ENCODE data around the gene PON3. TPM values are rescaled to one million over a fixed set of nuclear protein-coding genes. Genes with fewer than 3 reads are reported as not detected.

The PON3 gene
- total RNA-seq, 1 experiment from 2014 or later, result 15.0 TPM

DNA sequence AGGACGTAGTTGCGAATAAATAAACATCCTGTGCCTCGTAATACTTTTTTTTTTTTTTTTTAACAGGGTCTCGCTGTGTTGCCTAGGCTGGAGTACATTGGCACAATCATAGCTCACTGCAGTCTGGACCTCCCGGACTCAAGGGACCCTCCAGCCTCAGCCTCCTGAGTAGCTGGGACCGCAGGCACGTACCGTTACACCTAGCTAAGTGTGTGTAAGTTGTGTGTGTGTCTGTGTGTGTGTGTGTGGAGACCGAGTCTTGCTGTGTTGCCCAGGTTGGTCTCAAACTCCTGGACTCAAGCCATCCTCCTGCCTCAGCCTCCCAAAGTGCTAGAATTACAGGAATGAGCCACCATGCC lies 39.2 kb upstream of the PON3 start:
- Histone ChIP-seq H3K4me1 (peaks cover 52% of the 10 kb centered on the region), H3K4me3 (ENCODE audit: low read depth, low read length) (peak overlapping the region; percentile 89), H3K36me3 (ENCODE audit: control insufficient read depth, insufficient read depth, low read length) (no peaks in the 10 kb centered on the region), H3K9me3 (no peaks in the 10 kb centered on the region), H3K27me3 (replicated peaks; ENCODE audit: control insufficient read depth, insufficient read depth, low read length) (no peaks in the 10 kb centered on the region)
- DNase-seq, result no peak
- H3K27me3 Mint-ChIP-seq (ENCODE audit: insufficient read depth, unreplicated experiment), result no peaks in the 10 kb centered on the region
- H3K4me3 Mint-ChIP-seq (ENCODE audit: unreplicated experiment), result peak overlapping the region; percentile 91
- BruUV-seq (replicated peaks), result TSS peak; percentile 93
- ChIA-PET POLR2A (interaction anchor here (0.5 to 2.9 kb wide), 4 partner anchors 26 to 780 kb away, joined by 3 to 12 read pairs (median 6); partner anchors contain the start of genes PON3 and SGCE), CTCF (interaction anchor here (0.6 to 1.6 kb wide), 3 partner anchors 39 to 255 kb away, joined by 3 to 13 read pairs (median 4); partner anchors contain the start of gene PON3)
- H3K9me3 Mint-ChIP-seq (ENCODE audit: unreplicated experiment), result no peaks in the 10 kb centered on the region
- peaks cover 17% of the 10 kb centered on the region for H3K4me1 Mint-ChIP-seq (ENCODE audit: low read depth, unreplicated experiment)
- peaks cover 25% of the 10 kb centered on the region for H3K36me3 Mint-ChIP-seq (ENCODE audit: insufficient read depth, unreplicated experiment)
- peak overlapping the region; percentile 95 for H3K27ac Mint-ChIP-seq (ENCODE audit: unreplicated experiment)
- TF ChIP-seq, protein P1, sequence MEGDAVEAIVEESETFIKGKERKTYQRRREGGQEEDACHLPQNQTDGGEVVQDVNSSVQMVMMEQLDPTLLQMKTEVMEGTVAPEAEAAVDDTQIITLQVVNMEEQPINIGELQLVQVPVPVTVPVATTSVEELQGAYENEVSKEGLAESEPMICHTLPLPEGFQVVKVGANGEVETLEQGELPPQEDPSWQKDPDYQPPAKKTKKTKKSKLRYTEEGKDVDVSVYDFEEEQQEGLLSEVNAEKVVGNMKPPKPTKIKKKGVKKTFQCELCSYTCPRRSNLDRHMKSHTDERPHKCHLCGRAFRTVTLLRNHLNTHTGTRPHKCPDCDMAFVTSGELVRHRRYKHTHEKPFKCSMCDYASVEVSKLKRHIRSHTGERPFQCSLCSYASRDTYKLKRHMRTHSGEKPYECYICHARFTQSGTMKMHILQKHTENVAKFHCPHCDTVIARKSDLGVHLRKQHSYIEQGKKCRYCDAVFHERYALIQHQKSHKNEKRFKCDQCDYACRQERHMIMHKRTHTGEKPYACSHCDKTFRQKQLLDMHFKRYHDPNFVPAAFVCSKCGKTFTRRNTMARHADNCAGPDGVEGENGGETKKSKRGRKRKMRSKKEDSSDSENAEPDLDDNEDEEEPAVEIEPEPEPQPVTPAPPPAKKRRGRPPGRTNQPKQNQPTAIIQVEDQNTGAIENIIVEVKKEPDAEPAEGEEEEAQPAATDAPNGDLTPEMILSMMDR (IDR thresholded peaks at IDR 0.05; ENCODE audit: insufficient read depth in 1 of 2, low read depth in 1 of 2, low read length in 1 of 2, severe bottlenecking in 1 of 2, unreplicated experiment in 1 of 2), result no peak
- intact Hi-C loops (cut with micrococcal nuclease; ENCODE audit: unreplicated experiment), result loop anchor here (1.0 kb wide), 1 partner anchor 43 kb away; no protein-coding TSS in a partner anchor

DNA sequence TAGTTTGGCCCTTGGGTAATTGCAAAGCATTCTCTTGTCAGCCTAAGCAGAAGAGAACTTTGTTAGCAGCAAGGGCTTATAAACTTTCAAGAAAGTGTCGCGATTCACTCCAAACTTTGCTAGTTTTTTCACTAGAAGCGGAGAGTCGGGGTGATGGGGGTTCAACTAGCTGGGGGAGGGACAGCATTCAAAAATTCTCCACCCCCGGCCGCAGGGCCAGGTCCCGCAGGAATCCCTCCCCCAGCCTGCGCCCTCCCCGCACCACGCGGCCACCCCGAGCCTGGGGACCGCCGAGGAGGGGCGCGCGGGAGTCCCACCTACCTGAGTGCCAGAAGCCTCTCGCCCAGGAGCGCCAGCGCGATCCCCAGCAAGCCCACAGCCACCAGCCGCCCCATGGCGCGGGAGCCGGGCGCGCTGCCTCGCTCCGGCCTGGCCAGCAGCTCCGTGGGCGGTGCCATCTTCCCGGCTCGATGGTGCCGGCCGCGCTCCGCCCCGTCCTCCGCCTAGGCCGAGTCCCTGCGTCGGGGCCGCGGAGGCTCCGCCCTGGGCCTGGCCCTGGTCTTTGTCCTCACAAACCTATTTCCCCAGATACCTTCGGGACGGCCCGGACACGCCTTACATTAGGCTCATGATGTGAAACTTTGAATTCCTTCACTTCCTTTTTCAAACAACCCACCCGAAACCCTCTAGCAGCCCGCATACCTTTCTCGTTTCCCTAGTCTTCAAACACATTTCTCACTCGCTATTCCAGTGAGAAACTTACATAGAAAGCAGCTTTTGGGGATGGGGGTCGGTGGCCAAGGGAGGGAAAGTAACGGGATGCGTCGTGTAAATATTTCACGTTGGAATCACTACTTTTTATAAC lies 38.6 kb upstream of the PON3 start, which contains the start of gene PON2:
Gene PON2, minus strand, starts transcription at position 472 of the 865 bp plus-strand sequence. Its CDS starts 77 bp downstream, at position 395.
- peak; percentile 93 for DNase-seq
- Histone ChIP-seq H3K36me3 (ENCODE audit: control insufficient read depth, insufficient read depth, low read length) (no peaks in the 10 kb centered on the region), H3K9me3 (no peaks in the 10 kb centered on the region), H3K4me3 (ENCODE audit: low read depth, low read length) (peak within 1 kb of the TSS; percentile 89), H3K27me3 (replicated peaks; ENCODE audit: control insufficient read depth, insufficient read depth, low read length) (no peaks in the 10 kb centered on the region), H3K4me1 (peaks cover 46% of the 10 kb centered on the region)
- Mint-ChIP-seq H3K4me1 (ENCODE audit: low read depth, unreplicated experiment) (peaks cover 14% of the 10 kb centered on the region), H3K36me3 (ENCODE audit: insufficient read depth, unreplicated experiment) (peaks cover 25% of the 10 kb centered on the region), H3K27me3 (ENCODE audit: insufficient read depth, unreplicated experiment) (no peaks in the 10 kb centered on the region), H3K27ac (ENCODE audit: unreplicated experiment) (peak within 1 kb of the TSS; percentile 95), H3K9me3 (ENCODE audit: unreplicated experiment) (no peaks in the 10 kb centered on the region), H3K4me3 (ENCODE audit: unreplicated experiment) (peak within 1 kb of the TSS; percentile 91)
- intact Hi-C loops (cut with micrococcal nuclease; ENCODE audit: unreplicated experiment), result loop anchor here (1.0 kb wide), 1 partner anchor 44 kb away; no protein-coding TSS in a partner anchor
- BruUV-seq (replicated peaks), result no TSS peak
- TF ChIP-seq, protein P1 (IDR thresholded peaks at IDR 0.05; ENCODE audit: insufficient read depth in 1 of 2, low read depth in 1 of 2, low read length in 1 of 2, severe bottlenecking in 1 of 2, unreplicated experiment in 1 of 2), result no peak
- POLR2A ChIA-PET, result interaction anchor here (0.5 to 2.9 kb wide), 3 partner anchors 39 to 779 kb away, joined by 3 to 12 read pairs (median 9); partner anchors contain the start of genes PON3 and SGCE
- CTCF ChIA-PET, result interaction anchor here (0.6 to 1.6 kb wide), 2 partner anchors 39 to 255 kb away, joined by 3 to 13 read pairs; partner anchors contain the start of gene PON3

DNA sequence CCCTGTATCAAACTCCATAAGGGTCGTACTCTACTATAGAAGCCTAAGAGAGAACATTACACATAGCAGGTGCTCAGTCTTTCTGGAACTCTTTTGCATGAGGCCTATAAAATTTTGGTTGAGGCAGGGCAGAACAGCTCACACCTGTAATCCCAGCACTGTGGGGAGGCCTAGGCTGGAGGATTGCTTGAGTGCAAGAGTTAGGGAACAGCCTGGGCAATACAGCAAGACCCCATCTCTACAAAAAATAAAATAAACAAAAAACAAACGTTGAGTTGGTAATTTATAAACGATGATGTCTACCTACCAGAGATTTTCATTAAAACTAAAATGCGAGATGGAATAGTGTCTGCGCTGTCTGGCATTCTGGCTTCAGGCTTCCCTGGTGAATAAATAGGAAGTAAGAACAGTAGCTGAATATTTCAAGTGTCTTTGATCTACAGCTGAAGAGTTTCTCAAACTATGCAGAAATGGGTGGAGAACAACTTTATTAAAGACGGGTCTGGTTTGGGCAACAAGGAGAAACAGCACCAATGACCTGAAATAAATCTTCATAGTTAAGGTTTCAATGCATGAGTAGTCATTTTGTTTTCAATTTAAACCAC lies 37.9 kb upstream of the PON3 start:
- H3K27ac Mint-ChIP-seq (ENCODE audit: unreplicated experiment), result peak overlapping the region; percentile 95
- H3K36me3 Mint-ChIP-seq (ENCODE audit: insufficient read depth, unreplicated experiment), result peaks cover 29% of the 10 kb centered on the region
- Histone ChIP-seq H3K27me3 (replicated peaks; ENCODE audit: control insufficient read depth, insufficient read depth, low read length) (no peaks in the 10 kb centered on the region), H3K4me1 (peaks cover 38% of the 10 kb centered on the region), H3K36me3 (ENCODE audit: control insufficient read depth, insufficient read depth, low read length) (0 out of 2 replicates have a peak, but pooled peaks cover 1% of the 10 kb centered on the region), H3K9me3 (no peaks in the 10 kb centered on the region), H3K4me3 (ENCODE audit: low read depth, low read length) (peak overlapping the region; percentile 89)
- ChIA-PET POLR2A (interaction anchor here (1.0 to 2.9 kb wide), 2 partner anchors 38 to 45 kb away, joined by 9 to 12 read pairs; partner anchors contain the start of gene PON3), CTCF (interaction anchor here (1.6 kb wide), 1 partner anchor 38 kb away, joined by 13 read pairs; the partner anchor contains the start of gene PON3)
- DNase-seq, result no peak
- no peaks in the 10 kb centered on the region for H3K9me3 Mint-ChIP-seq (ENCODE audit: unreplicated experiment)
- TF ChIP-seq, protein P1 (IDR thresholded peaks at IDR 0.05; ENCODE audit: insufficient read depth in 1 of 2, low read depth in 1 of 2, low read length in 1 of 2, severe bottlenecking in 1 of 2, unreplicated experiment in 1 of 2), result no peak
- peaks cover 14% of the 10 kb centered on the region for H3K4me1 Mint-ChIP-seq (ENCODE audit: low read depth, unreplicated experiment)
- peak overlapping the region; percentile 91 for H3K4me3 Mint-ChIP-seq (ENCODE audit: unreplicated experiment)
- intact Hi-C loops (cut with micrococcal nuclease; ENCODE audit: unreplicated experiment), result no loop called here
- H3K27me3 Mint-ChIP-seq (ENCODE audit: insufficient read depth, unreplicated experiment), result no peaks in the 10 kb centered on the region
- BruUV-seq (replicated peaks), result TSS peak; percentile 58
